A673 (cell line): ENCODE results near the gene XYLT1. TPM values are rescaled to one million over a fixed set of nuclear protein-coding genes. Genes with fewer than 3 reads are reported as not detected.

Experiments
- BruUV-seq: library from RNA; stranded (reverse); fragments of 400-500 nt; replicated peaks from 2 replicates; lab custom pipeline; 2021; lab: Mats Ljungman, UMichigan
- CTCF ChIA-PET: fragments of 300-600 bp; sonication (Branson Sonifier 250); formaldehyde crosslinking; loops from one replicate; lab custom pipeline; 2022; ENCODE audit warnings: antibody characterized with exemption; lab: Charles Lee
- POLR2A ChIA-PET: fragments of 300-600 bp; sonication (Branson Sonifier 250); formaldehyde crosslinking; loops from one replicate; lab custom pipeline; 2022; ENCODE audit warnings: antibody characterized with exemption; ENCODE audit not compliant: low non-redundant PET; lab: Charles Lee
- DNase-seq: peaks from one replicate; pipeline ENCODE4 v3.0.0-alpha.2; 2015; ENCODE audit warnings: low spot score
- H3K27ac ChIP-seq: fragments of 200-600 bp; sonication (generic); 2 replicates; pipeline ENCODE4 v1.5.1; 2016; ENCODE audit warnings: mixed run types, low read depth, mild to moderate bottlenecking, mixed read lengths, antibody characterized with exemption, low read length; ENCODE audit not compliant: poor library complexity, severe bottlenecking
- H3K27me3 ChIP-seq: fragments of 200-600 bp; sonication (generic); replicated peaks from 2 replicates; pipeline ENCODE4 v1.6.1; 2017; ENCODE audit warnings: mixed run types, low read depth, mild to moderate bottlenecking, mixed read lengths, antibody characterized with exemption, low read length; ENCODE audit not compliant: insufficient read depth, poor library complexity
- H3K36me3 ChIP-seq: fragments of 200-600 bp; sonication (generic); 2 replicates; pipeline ENCODE4 v1.6.1; 2016; ENCODE audit warnings: mixed run types, mild to moderate bottlenecking, mixed read lengths, antibody characterized with exemption, low read length; ENCODE audit not compliant: insufficient read depth, poor library complexity, severe bottlenecking
- H3K4me1 ChIP-seq: fragments of 200-600 bp; sonication (generic); 2 replicates; pipeline ENCODE4 v1.6.1; 2017; ENCODE audit warnings: mixed run types, mild to moderate bottlenecking, mixed read lengths, antibody characterized with exemption, low read length; ENCODE audit not compliant: insufficient read depth, poor library complexity, severe bottlenecking
- H3K4me3 ChIP-seq: fragments of 200-600 bp; sonication (generic); 2 replicates; pipeline ENCODE4 v1.5.1; 2016; ENCODE audit warnings: low read depth, mixed run types, mild to moderate bottlenecking, mixed read lengths, low read length; ENCODE audit not compliant: poor library complexity, severe bottlenecking
- H3K9me3 ChIP-seq: fragments of 200-600 bp; sonication (generic); 2 replicates; pipeline ENCODE4 v1.6.1; 2016; ENCODE audit warnings: mixed run types, low read depth, mild to moderate bottlenecking, mixed read lengths, antibody characterized with exemption, low read length; ENCODE audit not compliant: poor library complexity, severe bottlenecking
- EZH2 ChIP-seq: fragments of 200-600 bp; sonication (generic); IDR thresholded peaks from 2 replicates; pipeline ENCODE4 v1.6.1; 2017; ENCODE audit warnings: borderline replicate concordance, low read depth, mild to moderate bottlenecking, mixed read lengths, antibody characterized with exemption, low read length; ENCODE audit not compliant: poor library complexity, severe bottlenecking
- intact Hi-C: fragments of 100-400 bp; cut with micrococcal nuclease; formaldehyde crosslinking; loops from one replicate; pipeline ENCODE4 v1.10.0; 2022; ENCODE audit not compliant: unreplicated experiment
- total RNA-seq: library from RNA; stranded (reverse); gene quantifications from 2 replicates; pipeline ENCODE4 v1.2.3, GENCODE V29; 2021
- TF ChIP-seq, protein P1 (sequence below): fragments of 300-800, 200-600 bp; sonication (generic); conservative IDR thresholded peaks from 2 replicates; pipeline ENCODE4 v1.5.1; 2017; ENCODE audit warnings: low read depth, mild to moderate bottlenecking, antibody characterized with exemption, low read length, moderate library complexity, mixed read lengths

XYLT1 gene
- total RNA-seq, 1 experiment from 2014 or later, result 0.64 TPM

DNA sequence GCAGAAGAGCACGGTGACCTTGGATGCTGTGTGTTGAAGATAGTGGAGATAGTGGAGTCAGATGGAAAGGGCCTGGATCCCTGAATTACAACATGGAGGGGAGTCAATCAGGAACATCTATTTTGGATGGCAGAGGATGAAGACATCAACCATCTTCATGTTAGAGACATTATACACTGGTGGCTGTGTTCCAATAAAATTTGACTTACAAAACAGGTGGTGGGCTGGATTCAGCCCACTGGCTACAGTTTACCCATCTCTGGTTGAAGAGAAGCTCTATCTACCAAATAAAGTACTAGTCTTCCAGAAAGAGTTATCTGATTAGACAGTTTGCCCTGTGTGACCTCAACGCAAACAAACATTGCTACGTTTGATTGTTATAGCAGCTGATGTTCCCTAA is 247.2 kb downstream of the XYLT1 start:
- no peaks in the 10 kb centered on the region for H3K4me1 ChIP-seq
- TF ChIP-seq, protein P1, sequence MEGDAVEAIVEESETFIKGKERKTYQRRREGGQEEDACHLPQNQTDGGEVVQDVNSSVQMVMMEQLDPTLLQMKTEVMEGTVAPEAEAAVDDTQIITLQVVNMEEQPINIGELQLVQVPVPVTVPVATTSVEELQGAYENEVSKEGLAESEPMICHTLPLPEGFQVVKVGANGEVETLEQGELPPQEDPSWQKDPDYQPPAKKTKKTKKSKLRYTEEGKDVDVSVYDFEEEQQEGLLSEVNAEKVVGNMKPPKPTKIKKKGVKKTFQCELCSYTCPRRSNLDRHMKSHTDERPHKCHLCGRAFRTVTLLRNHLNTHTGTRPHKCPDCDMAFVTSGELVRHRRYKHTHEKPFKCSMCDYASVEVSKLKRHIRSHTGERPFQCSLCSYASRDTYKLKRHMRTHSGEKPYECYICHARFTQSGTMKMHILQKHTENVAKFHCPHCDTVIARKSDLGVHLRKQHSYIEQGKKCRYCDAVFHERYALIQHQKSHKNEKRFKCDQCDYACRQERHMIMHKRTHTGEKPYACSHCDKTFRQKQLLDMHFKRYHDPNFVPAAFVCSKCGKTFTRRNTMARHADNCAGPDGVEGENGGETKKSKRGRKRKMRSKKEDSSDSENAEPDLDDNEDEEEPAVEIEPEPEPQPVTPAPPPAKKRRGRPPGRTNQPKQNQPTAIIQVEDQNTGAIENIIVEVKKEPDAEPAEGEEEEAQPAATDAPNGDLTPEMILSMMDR, result no peak
- TF ChIP-seq EZH2, result no peak

GRCh38 chr16:17222871-17223401 is 247.8 kb downstream of the XYLT1 start:
- POLR2A ChIA-PET, result no interaction called here
- TF ChIP-seq EZH2, result no peak
- TF ChIP-seq, protein P1, result no peak
- H3K27ac ChIP-seq, result no peak overlapping the region

More for the DNA sequence above, 247.2 kb downstream of the XYLT1 start:
- Histone ChIP-seq H3K27me3 (no peaks in the 10 kb centered on the region), H3K36me3 (no peaks in the 10 kb centered on the region), H3K27ac (no peak overlapping the region), H3K9me3 (no peaks in the 10 kb centered on the region), H3K4me3 (no peak overlapping the region)
- intact Hi-C loops, result no loop called here
- no TSS peak for BruUV-seq
- CTCF ChIA-PET, result no interaction called here
- DNase-seq, result no peak
- POLR2A ChIA-PET, result no interaction called here

DNA sequence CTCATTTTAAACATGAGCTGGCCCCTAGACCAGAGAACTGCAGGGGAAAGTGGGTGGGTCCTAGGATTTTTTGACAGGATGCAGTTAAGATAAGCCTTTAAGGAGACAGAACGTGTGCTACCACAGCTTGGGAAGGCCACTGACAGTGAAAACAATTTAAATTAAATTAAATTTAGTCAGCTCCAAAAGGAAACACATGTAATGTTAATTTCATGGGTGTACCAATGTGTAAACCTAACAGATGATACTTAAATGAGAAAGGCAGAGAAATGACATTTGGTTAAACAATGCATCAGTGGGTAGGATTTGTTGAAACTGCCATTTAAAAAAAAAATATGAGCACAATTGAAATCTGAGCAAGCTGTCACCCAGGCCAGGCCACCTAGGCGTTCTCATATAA is 250.8 kb downstream of the XYLT1 start:
- ChIA-PET POLR2A (no interaction called here), CTCF (no interaction called here)
- H3K36me3 ChIP-seq, result no peaks in the 10 kb centered on the region
- intact Hi-C loops, result no loop called here
- H3K4me1 ChIP-seq, result no peaks in the 10 kb centered on the region
- no TSS peak for BruUV-seq
- H3K9me3 ChIP-seq, result no peaks in the 10 kb centered on the region
- no peak for DNase-seq
- no peaks in the 10 kb centered on the region for H3K27me3 ChIP-seq
- H3K4me3 ChIP-seq, result no peak overlapping the region
- TF ChIP-seq, protein P1, result no peak
- no peak for TF ChIP-seq EZH2
- no peak overlapping the region for H3K27ac ChIP-seq

More at GRCh38 chr16:17222871-17223401, 247.8 kb downstream of the XYLT1 start:
- intact Hi-C loops, result no loop called here
- no peaks in the 10 kb centered on the region for H3K9me3 ChIP-seq
- CTCF ChIA-PET, result no interaction called here
- no peaks in the 10 kb centered on the region for H3K27me3 ChIP-seq
- no peak for DNase-seq
- H3K4me3 ChIP-seq, result no peak overlapping the region
- no TSS peak for BruUV-seq
- no peaks in the 10 kb centered on the region for H3K36me3 ChIP-seq
- no peaks in the 10 kb centered on the region for H3K4me1 ChIP-seq
